K562 (cell line): ENCODE results near the gene MGP. TPM values are rescaled to one million over a fixed set of nuclear protein-coding genes. Genes with fewer than 3 reads are reported as not detected.

Experiments
- ATAC-seq: fragments of 200-7000 bp; cut with Tn5 transposase; 3 replicates; pipeline ENCODE4 v1.9.1; 2020; ENCODE audit warnings: moderate library complexity
- BruUV-seq: library from RNA; stranded (reverse); fragments of 400-500 nt; replicated peaks from 2 replicates; lab custom pipeline; 2021; lab: Mats Ljungman, UMichigan
- CTCF ChIA-PET: fragments of 300-600 bp; formaldehyde crosslinking; extraction: SDS; loops from one replicate; lab custom pipeline; 2021; ENCODE audit warnings: low intra/inter-chr PET ratio; lab: Yijun Ruan, JAX
- POLR2A ChIA-PET: fragments of 300-600, 350-650 bp; sonication (Branson Sonifier 250); formaldehyde crosslinking; extraction: SDS; loops from one replicate; lab custom pipeline; 2021; ENCODE audit warnings: antibody characterized with exemption, inconsistent platforms; lab: Yijun Ruan, JAX
- DNase-seq, 4 experiments: peaks; one replicate each; pipeline versions ENCODE4 v3.0.0 to v3.0.0-alpha.2; 2011 to 2018; ENCODE audit warnings: low spot score in 3 of 4, mixed read lengths in 3 of 4; ENCODE audit errors: extremely low read depth in 1 of 4
- FAIRE-seq: peaks from 2 replicates; lab custom pipeline; 2011; peaks lifted over from hg19 to GRCh38; lab: Jason Lieb, UNC
- H2AFZ ChIP-seq: 2 replicates; pipeline ENCODE4 v1.6.0; 2011; ENCODE audit warnings: low read depth, low read length, control low read depth, inconsistent platforms
- H3K27ac ChIP-seq: fragments of 200-600 bp; 3 replicates; pipeline ENCODE4 v1.8.0; 2011; ENCODE audit warnings: low read depth, mild to moderate bottlenecking, control low read depth, inconsistent platforms, low read length, moderate library complexity, mixed read lengths; ENCODE audit errors: extremely low read depth
- H3K27me3 ChIP-seq, 2 experiments: fragments of 300-600 bp in 1 of 2; 2 replicates in 1 of 2; 3 replicates in 1 of 2; pipeline versions ENCODE4 v1.6.0 to v1.8.0; 2011; ENCODE audit warnings: inconsistent platforms in 2 of 2, low read length in 2 of 2, mild to moderate bottlenecking in 1 of 2, mixed read lengths in 1 of 2, moderate library complexity in 1 of 2; ENCODE audit not compliant: control insufficient read depth in 2 of 2, insufficient read depth in 2 of 2
- H3K36me3 ChIP-seq: fragments of 300-600 bp; 3 replicates; pipeline ENCODE4 v1.8.0; 2011; ENCODE audit warnings: mild to moderate bottlenecking, low read length, inconsistent platforms; ENCODE audit not compliant: control insufficient read depth, insufficient read depth
- H3K4me1 ChIP-seq, 2 experiments: fragments of 200-600 bp in 1 of 2; replicated peaks in 1 of 2; 2 replicates in 1 of 2; 3 replicates in 1 of 2; pipeline versions ENCODE4 v1.5.1 to v1.8.0; 2011; ENCODE audit warnings: inconsistent platforms in 2 of 2, low read length in 2 of 2, mild to moderate bottlenecking in 1 of 2, mixed read lengths in 1 of 2, moderate library complexity in 1 of 2; ENCODE audit not compliant: control insufficient read depth in 2 of 2, insufficient read depth in 2 of 2
- H3K4me2 ChIP-seq: 2 replicates; pipeline ENCODE4 v1.6.1; 2011; ENCODE audit warnings: low read length, control low read depth, inconsistent platforms, mixed read lengths; ENCODE audit not compliant: insufficient read depth
- H3K4me3 ChIP-seq: fragments of 200-600 bp; sonication (generic), shearing (Covaris generic); 2 replicates; pipeline ENCODE4 v1.5.1; 2016; ENCODE audit warnings: control low read depth, inconsistent platforms
- H3K79me2 ChIP-seq: fragments of 200-600 bp; 3 replicates; pipeline ENCODE4 v1.8.0; 2011; ENCODE audit warnings: low read length, inconsistent platforms; ENCODE audit not compliant: control insufficient read depth, insufficient read depth
- H3K9ac ChIP-seq, 2 experiments: 2 replicates each; pipeline versions ENCODE4 v1.6.0 to v1.6.1; 2011; ENCODE audit warnings: low read depth in 2 of 2, low read length in 2 of 2, control low read depth in 1 of 2, inconsistent platforms in 1 of 2, mild to moderate bottlenecking in 1 of 2, mixed read lengths in 1 of 2; ENCODE audit not compliant: insufficient read depth in 1 of 2
- H3K9me1 ChIP-seq: one replicate; pipeline ENCODE4 v1.6.0; 2011; ENCODE audit warnings: inconsistent platforms, mild to moderate bottlenecking, low read length, moderate library complexity; ENCODE audit not compliant: control insufficient read depth, insufficient read depth
- H3K9me3 ChIP-seq: replicated peaks from 2 replicates; pipeline ENCODE4 v1.5.1; 2011; ENCODE audit warnings: low read depth, low read length, inconsistent platforms; ENCODE audit not compliant: control insufficient read depth, insufficient read depth
- H4K20me1 ChIP-seq: replicated peaks from 2 replicates; pipeline ENCODE4 v1.6.1; 2011; ENCODE audit warnings: low read length, inconsistent platforms, mixed read lengths; ENCODE audit not compliant: control insufficient read depth, insufficient read depth
- AFF4 ChIP-seq: sonication (generic); formaldehyde crosslinking; IDR thresholded peaks from 2 replicates; pipeline ENCODE4 v1.8.0; 2023; ENCODE audit warnings: mild to moderate bottlenecking, missing genetic modification reagents
- ATF1 ChIP-seq, 2 experiments: fragments of 450-650 bp in 1 of 2; IDR thresholded peaks; 2 replicates each; pipeline ENCODE4 v1.6.1; 2016; ENCODE audit warnings: missing compliant biosample characterization in 1 of 2, missing genetic modification characterization in 1 of 2
- CC2D1A ChIP-seq: fragments of 450-650 bp; IDR thresholded peaks from 2 replicates; pipeline ENCODE4 v1.6.1; 2017; ENCODE audit warnings: mild to moderate bottlenecking
- GABPA ChIP-seq: fragments of 200-800 bp; sonication (Bioruptor generic); conservative IDR thresholded peaks from 2 replicates; pipeline ENCODE4 v1.6.1; 2016; ENCODE audit warnings: low read depth, missing genetic modification characterization, missing compliant biosample characterization
- PHF8 ChIP-seq: fragments of 200-600 bp; sonication (generic); IDR thresholded peaks from 2 replicates; pipeline ENCODE4 v1.6.1; 2012; ENCODE audit warnings: mixed run types, mild to moderate bottlenecking, inconsistent platforms, low read length, moderate library complexity, borderline replicate concordance
- SPI1 ChIP-seq: IDR thresholded peaks from 2 replicates; pipeline ENCODE4 v1.6.1; 2011; ENCODE audit warnings: low read depth, low read length, control low read depth, borderline replicate concordance
- TOE1 ChIP-seq, 2 experiments: fragments of 450-650 bp in 1 of 2; sonication (generic) in 1 of 2; formaldehyde crosslinking in 1 of 2; IDR thresholded peaks; 2 replicates each; pipeline versions ENCODE4 v1.7.1 to v1.8.0; 2016 to 2022; ENCODE audit warnings: borderline replicate concordance in 2 of 2, mild to moderate bottlenecking in 2 of 2, antibody characterized with exemption in 1 of 2, inconsistent platforms in 1 of 2, low read depth in 1 of 2, missing genetic modification reagents in 1 of 2, moderate library complexity in 1 of 2
- ZNF511 ChIP-seq: sonication (generic); formaldehyde crosslinking; IDR thresholded peaks from 2 replicates; pipeline ENCODE4 v1.8.0; 2022; ENCODE audit warnings: mild to moderate bottlenecking, missing genetic modification reagents
- ZNF583 ChIP-seq: fragments of 250-450 bp; sonication (Bioruptor Pico); IDR thresholded peaks from 2 replicates; pipeline ENCODE4 v1.4.0; 2020
- ZZZ3 ChIP-seq: fragments of 450-650 bp; IDR thresholded peaks from 2 replicates; pipeline ENCODE4 v1.6.1; 2016; ENCODE audit warnings: antibody characterized with exemption, mild to moderate bottlenecking, moderate library complexity
- WGBS: fragments of 100-300 bp; shearing (Covaris generic); methylation state at CpG from one replicate; pipeline ENCODE4 v1.1.6; 2016; ENCODE audit warnings: low coverage, mixed read lengths; ENCODE audit not compliant: insufficient coverage; ENCODE audit errors: missing lambda C conversion rate; 5-methylcytosine and 5-hydroxymethylcytosine counted together
- in situ Hi-C: fragments of 300-500 bp; cut with MboI; formaldehyde crosslinking; loops from 4 replicates; pipeline ENCODE4 v1.15.0; 2018; ENCODE audit warnings: inconsistent platforms, mixed read lengths
- intact Hi-C: fragments of 100-400 bp; cut with micrococcal nuclease; formaldehyde crosslinking; loops from 2 replicates; pipeline ENCODE4 v1.14.2; 2022
- polyA plus RNA-seq, 8 experiments: library from polyadenylated mRNA; depleted of rRNA in 4 of 8; stranded (reverse) in 5 of 8; unstranded in 3 of 8; fragments of >200 nt; fragmentation: Nextera tagmentation in 2 of 8; fragmentation: Illumina TruSeq in 1 of 8; extraction: Ambion mirVana in 2 of 8; extraction: Trizol in 1 of 8; gene quantifications; 2 replicates each; pipeline versions ENCODE4 v1.2.1 to v1.2.3, GENCODE V29; 2011 to 2014; ENCODE audit warnings: inconsistent platforms in 1 of 8, missing spikeins in 1 of 8
- total RNA-seq, 7 experiments: library from RNA; depleted of rRNA in 6 of 7; stranded (reverse); fragments of >200 nt in 6 of 7; fragmentation: Illumina TruSeq in 2 of 7; extraction: Trizol in 2 of 7; gene quantifications; 2 replicates each; pipeline versions ENCODE4 v1.2.1 to v1.2.3, GENCODE V29; 2011 to 2021; ENCODE audit warnings: low replicate concordance in 1 of 7

MGP gene
- total and polyA plus RNA-seq, 9 of the 15 experiments (the other 6 are each of a cell fraction or from before 2014, with no cell fraction given) = 1.2 TPM; not detected in 8

- H4K20me1 ChIP-seq = no peaks in the 10 kb centered on the region
- POLR2A ChIA-PET = no interaction called here
- 0% methylated on average over 1 of the region's 1 CpG for WGBS
- H2AFZ ChIP-seq = no peak overlapping the region
- intact Hi-C loops = no loop called here
- FAIRE-seq (no peak), ATAC-seq (no peak), DNase-seq (no peak)
- H3K9ac ChIP-seq = no peak overlapping the region
- no peak overlapping the region for H3K4me2 ChIP-seq
- no peaks in the 10 kb centered on the region for H3K9me1 ChIP-seq
- no peaks in the 10 kb centered on the region for H3K9me3 ChIP-seq
- H3K27me3 ChIP-seq = no peaks in the 10 kb centered on the region
- no TSS peak for BruUV-seq
- peaks cover 0 to 3% of the 10 kb centered on the region in 2 experiments; a peak in 1 of 5 replicates for H3K4me1 ChIP-seq
- no peak overlapping the region for H3K4me3 ChIP-seq
- no peak for TF ChIP-seq AFF4 (CRISPR knock-in tag)
- no peak for TF ChIP-seq ATF1 (CRISPR knock-in tag; IDR thresholded peaks at IDR 0.05)
- no peak for TF ChIP-seq ATF1 (tag; IDR thresholded peaks at IDR 0.05)
- no peak for TF ChIP-seq ZZZ3
- TF ChIP-seq GABPA (tag) = peak; percentile 33; the same call in 1 of the 2 replicates
- TF ChIP-seq TOE1 (IDR thresholded peaks at IDR 0.05; ENCODE audit: borderline replicate concordance) = no peak
- no peak for TF ChIP-seq TOE1 (CRISPR knock-in tag; IDR thresholded peaks at IDR 0.05; ENCODE audit: borderline replicate concordance, low read depth)
- TF ChIP-seq ZNF583 (CRISPR knock-in tag) = no peak
- no peak for TF ChIP-seq ZNF511 (CRISPR knock-in tag)
- 0 out of 2 replicates have a peak, but pooled peaks have one; percentile 24 for TF ChIP-seq SPI1
- no peak for TF ChIP-seq CC2D1A
- TF ChIP-seq PHF8 = no peak
- no peaks in the 10 kb centered on the region for H3K79me2 ChIP-seq
- H3K27ac ChIP-seq = no peak overlapping the region
- CTCF ChIA-PET = no interaction called here
- in situ Hi-C loops = no loop called here
- H3K36me3 ChIP-seq = no peaks in the 10 kb centered on the region
Observed at GRCh38 chr12:14873440-14874185, 12.0 kb downstream of the MGP start.
